ENCODE data around the gene GDF10. TPM values are rescaled to one million over a fixed set of nuclear protein-coding genes. Genes with fewer than 3 reads are reported as not detected.

The GDF10 gene
- total RNA-seq, 1 donor from 2014 or later = not detected

- no peak for DNase-seq (ENCODE audit: low read depth)
These were observed 14.5 kb downstream of the GDF10 start for GRCh38 chr10:47314416-47314970.

GRCh38 chr10:47315421-47315820 is 15.4 kb downstream of the GDF10 start:
- no peak for DNase-seq (ENCODE audit: low read depth)

GRCh38 chr10:47316131-47316530 is 16.1 kb downstream of the GDF10 start:
- no peak for DNase-seq (ENCODE audit: low read depth)

- DNase-seq (ENCODE audit: low read depth) = no peak
These were observed 17.3 kb downstream of the GDF10 start for GRCh38 chr10:47317251-47317650.

GRCh38 chr10:47318706-47319105 is 18.7 kb downstream of the GDF10 start:
- no peak for DNase-seq (ENCODE audit: low read depth)

- DNase-seq (ENCODE audit: low read depth) = no peak
These were observed 19.8 kb downstream of the GDF10 start for GRCh38 chr10:47319784-47320183.

GRCh38 chr10:47320812-47321211 is 20.8 kb downstream of the GDF10 start:
- DNase-seq (ENCODE audit: low read depth) = no peak

GRCh38 chr10:47321521-47322195 is 21.7 kb downstream of the GDF10 start:
- no peak for DNase-seq (ENCODE audit: low read depth)

- DNase-seq (ENCODE audit: low read depth) = no peak
These were observed 22.5 kb downstream of the GDF10 start, which contains the start of gene GDF2 for GRCh38 chr10:47322300-47323061. GDF2 (plus strand) TSS chr10:47322454; CDS start chr10:47322669, 215 bp downstream.

- no peak for DNase-seq (ENCODE audit: low read depth)
These were observed 23.1 kb downstream of the GDF10 start for GRCh38 chr10:47323087-47323486.

GRCh38 chr10:47323636-47324296 is 23.8 kb downstream of the GDF10 start:
- DNase-seq (ENCODE audit: low read depth) = no peak

- DNase-seq (ENCODE audit: low read depth) = no peak
These were observed 25.6 kb downstream of the GDF10 start for GRCh38 chr10:47325303-47326291.

GRCh38 chr10:47326306-47326926 is 26.4 kb downstream of the GDF10 start:
- DNase-seq (ENCODE audit: low read depth) = no peak

- DNase-seq (ENCODE audit: low read depth) = no peak
These were observed 26.9 kb downstream of the GDF10 start for GRCh38 chr10:47326927-47327330.

GRCh38 chr10:47329855-47330254 is 29.9 kb downstream of the GDF10 start:
- DNase-seq (ENCODE audit: low read depth) = no peak

- DNase-seq (ENCODE audit: low read depth) = no peak
These were observed 30.4 kb downstream of the GDF10 start for GRCh38 chr10:47330366-47330765.

GRCh38 chr10:47330804-47331203 is 30.8 kb downstream of the GDF10 start:
- DNase-seq (ENCODE audit: low read depth) = no peak

- DNase-seq (ENCODE audit: low read depth) = no peak
These were observed 31.5 kb downstream of the GDF10 start for GRCh38 chr10:47331491-47331890.

- no peak for DNase-seq (ENCODE audit: low read depth)
These were observed 32.0 kb downstream of the GDF10 start for GRCh38 chr10:47331954-47332353.

GRCh38 chr10:47332371-47332770 is 32.4 kb downstream of the GDF10 start:
- no peak for DNase-seq (ENCODE audit: low read depth)

- no peak for DNase-seq (ENCODE audit: low read depth)
These were observed 32.9 kb downstream of the GDF10 start for GRCh38 chr10:47332946-47333345.
